ENCODE measurements around the gene ETFB. TPM values are rescaled to one million over a fixed set of nuclear protein-coding genes. Genes with fewer than 3 reads are reported as not detected.

Gene ETFB
- total and polyA plus RNA-seq, 10 of the 15 experiments (the other 5 are each of a cell fraction or from before 2014, with no cell fraction given) = 15.1 to 166 (median 87.8) TPM

DNA sequence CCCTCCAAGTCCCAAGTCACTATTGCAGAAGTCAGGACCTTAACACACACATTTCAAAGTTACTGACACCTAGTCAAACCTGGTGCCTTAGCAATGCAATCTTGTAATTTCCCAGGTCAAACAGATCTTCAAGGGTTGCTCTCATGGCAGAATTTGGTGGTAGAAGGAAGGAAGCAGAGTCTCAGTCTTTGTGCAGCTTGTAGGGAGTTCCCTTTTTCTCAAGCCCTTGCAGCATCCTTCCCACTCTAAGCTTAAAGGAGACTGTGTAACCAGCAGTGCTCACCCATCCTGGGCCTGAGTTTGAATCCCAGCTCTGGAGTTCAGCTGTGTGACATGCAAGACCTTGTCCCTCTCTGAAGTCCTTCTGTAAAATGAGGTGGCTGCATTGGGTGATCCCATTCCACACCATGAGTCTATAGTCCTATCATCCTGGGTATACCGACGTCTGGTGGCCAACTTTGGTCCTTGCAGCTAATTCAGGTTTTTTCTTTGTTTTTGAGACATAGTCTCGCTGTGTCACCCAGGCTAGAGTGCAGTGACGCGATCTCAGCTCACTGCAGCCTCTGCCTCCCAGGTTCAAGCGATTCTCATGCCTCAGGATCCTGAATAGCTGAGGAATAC, 41.4 kb upstream of the ETFB start (continued):
- TF ChIP-seq, protein P1, sequence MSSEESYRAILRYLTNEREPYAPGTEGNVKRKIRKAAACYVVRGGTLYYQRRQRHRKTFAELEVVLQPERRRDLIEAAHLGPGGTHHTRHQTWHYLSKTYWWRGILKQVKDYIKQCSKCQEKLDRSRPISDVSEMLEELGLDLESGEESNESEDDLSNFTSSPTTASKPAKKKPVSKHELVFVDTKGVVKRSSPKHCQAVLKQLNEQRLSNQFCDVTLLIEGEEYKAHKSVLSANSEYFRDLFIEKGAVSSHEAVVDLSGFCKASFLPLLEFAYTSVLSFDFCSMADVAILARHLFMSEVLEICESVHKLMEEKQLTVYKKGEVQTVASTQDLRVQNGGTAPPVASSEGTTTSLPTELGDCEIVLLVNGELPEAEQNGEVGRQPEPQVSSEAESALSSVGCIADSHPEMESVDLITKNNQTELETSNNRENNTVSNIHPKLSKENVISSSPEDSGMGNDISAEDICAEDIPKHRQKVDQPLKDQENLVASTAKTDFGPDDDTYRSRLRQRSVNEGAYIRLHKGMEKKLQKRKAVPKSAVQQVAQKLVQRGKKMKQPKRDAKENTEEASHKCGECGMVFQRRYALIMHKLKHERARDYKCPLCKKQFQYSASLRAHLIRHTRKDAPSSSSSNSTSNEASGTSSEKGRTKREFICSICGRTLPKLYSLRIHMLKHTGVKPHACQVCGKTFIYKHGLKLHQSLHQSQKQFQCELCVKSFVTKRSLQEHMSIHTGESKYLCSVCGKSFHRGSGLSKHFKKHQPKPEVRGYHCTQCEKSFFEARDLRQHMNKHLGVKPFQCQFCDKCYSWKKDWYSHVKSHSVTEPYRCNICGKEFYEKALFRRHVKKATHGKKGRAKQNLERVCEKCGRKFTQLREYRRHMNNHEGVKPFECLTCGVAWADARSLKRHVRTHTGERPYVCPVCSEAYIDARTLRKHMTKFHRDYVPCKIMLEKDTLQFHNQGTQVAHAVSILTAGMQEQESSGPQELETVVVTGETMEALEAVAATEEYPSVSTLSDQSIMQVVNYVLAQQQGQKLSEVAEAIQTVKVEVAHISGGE (CRISPR knock-in tag; IDR thresholded peaks at IDR 0.05) = no peak
- TF ChIP-seq SPI1 (IDR thresholded peaks at IDR 0.05; ENCODE audit: borderline replicate concordance, insufficient read depth, low read depth, low read length) (peak; percentile 53; the same call in 1 of the 2 replicates), LARP7 (IDR thresholded peaks at IDR 0.05) (no peak), ZZZ3 (IDR thresholded peaks at IDR 0.05; ENCODE audit: control insufficient read depth, insufficient read length, low read depth) (no peak), ZBTB4 (CRISPR knock-in tag; IDR thresholded peaks at IDR 0.05) (no peak), IRF4 (IDR thresholded peaks at IDR 0.05; ENCODE audit: low read depth, low read length) (no peak), CEBPZ (IDR thresholded peaks at IDR 0.05; ENCODE audit: low read depth, low read length) (no peak), TARDBP (IDR thresholded peaks at IDR 0.05; ENCODE audit: borderline replicate concordance) (no peak), SMARCA5 (IDR thresholded peaks at IDR 0.05) (peak; percentile 68), FOXM1 (IDR thresholded peaks at IDR 0.05; ENCODE audit: low read depth, low read length) (no peak), POLR2A (IDR thresholded peaks at IDR 0.05; ENCODE audit: low read depth, low read length) (no peak)
- TF ChIP-seq, protein P2, sequence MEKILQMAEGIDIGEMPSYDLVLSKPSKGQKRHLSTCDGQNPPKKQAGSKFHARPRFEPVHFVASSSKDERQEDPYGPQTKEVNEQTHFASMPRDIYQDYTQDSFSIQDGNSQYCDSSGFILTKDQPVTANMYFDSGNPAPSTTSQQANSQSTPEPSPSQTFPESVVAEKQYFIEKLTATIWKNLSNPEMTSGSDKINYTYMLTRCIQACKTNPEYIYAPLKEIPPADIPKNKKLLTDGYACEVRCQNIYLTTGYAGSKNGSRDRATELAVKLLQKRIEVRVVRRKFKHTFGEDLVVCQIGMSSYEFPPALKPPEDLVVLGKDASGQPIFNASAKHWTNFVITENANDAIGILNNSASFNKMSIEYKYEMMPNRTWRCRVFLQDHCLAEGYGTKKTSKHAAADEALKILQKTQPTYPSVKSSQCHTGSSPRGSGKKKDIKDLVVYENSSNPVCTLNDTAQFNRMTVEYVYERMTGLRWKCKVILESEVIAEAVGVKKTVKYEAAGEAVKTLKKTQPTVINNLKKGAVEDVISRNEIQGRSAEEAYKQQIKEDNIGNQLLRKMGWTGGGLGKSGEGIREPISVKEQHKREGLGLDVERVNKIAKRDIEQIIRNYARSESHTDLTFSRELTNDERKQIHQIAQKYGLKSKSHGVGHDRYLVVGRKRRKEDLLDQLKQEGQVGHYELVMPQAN (conservative IDR thresholded peaks at IDR 0.05) = no peak
